Astrocyte (in vitro differentiated cells and primary cell): ENCODE data around the gene CNOT4.

Experiments
- EZH2 ChIP-seq: IDR thresholded peaks from 2 replicates; pipeline ENCODE4 v1.6.1; 2012; ENCODE audit warnings: mild to moderate bottlenecking, low read length, inconsistent platforms; ENCODE audit not compliant: insufficient read depth
- TF ChIP-seq, protein P1 (sequence below): IDR thresholded peaks from 2 replicates; pipeline ENCODE4 v1.5.1; 2011; ENCODE audit warnings: low read depth, mild to moderate bottlenecking, inconsistent platforms, low read length, moderate library complexity; ENCODE audit not compliant: insufficient read depth

DNA sequence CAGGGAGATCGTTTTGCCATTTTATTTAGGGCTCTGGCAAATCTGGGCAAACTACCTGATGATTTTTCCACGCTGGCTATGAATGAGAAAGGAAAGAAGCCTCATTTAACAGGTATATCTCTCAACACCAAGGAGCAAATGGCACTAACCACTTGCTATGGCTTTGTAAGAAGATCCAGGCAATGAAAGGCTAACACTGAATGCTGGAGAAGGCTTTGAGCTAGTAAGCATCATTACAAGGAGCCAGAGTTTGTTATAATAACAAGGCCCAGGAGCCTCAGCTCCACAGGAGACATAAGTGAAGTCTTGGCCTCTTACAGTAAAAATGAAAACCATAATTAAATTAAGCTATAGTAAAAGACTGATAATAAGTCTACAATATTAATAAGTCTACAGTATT is 123.1 kb downstream of the CNOT4 start:
- TF ChIP-seq, protein P1, sequence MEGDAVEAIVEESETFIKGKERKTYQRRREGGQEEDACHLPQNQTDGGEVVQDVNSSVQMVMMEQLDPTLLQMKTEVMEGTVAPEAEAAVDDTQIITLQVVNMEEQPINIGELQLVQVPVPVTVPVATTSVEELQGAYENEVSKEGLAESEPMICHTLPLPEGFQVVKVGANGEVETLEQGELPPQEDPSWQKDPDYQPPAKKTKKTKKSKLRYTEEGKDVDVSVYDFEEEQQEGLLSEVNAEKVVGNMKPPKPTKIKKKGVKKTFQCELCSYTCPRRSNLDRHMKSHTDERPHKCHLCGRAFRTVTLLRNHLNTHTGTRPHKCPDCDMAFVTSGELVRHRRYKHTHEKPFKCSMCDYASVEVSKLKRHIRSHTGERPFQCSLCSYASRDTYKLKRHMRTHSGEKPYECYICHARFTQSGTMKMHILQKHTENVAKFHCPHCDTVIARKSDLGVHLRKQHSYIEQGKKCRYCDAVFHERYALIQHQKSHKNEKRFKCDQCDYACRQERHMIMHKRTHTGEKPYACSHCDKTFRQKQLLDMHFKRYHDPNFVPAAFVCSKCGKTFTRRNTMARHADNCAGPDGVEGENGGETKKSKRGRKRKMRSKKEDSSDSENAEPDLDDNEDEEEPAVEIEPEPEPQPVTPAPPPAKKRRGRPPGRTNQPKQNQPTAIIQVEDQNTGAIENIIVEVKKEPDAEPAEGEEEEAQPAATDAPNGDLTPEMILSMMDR, result no peak
- TF ChIP-seq EZH2, result no peak
